Psoas muscle (tissue), 8 donors: ENCODE measurements around the gene NDST1. TPM values are rescaled to one million over a fixed set of nuclear protein-coding genes. Genes with fewer than 3 reads are reported as not detected.

Experiments
- ATAC-seq, 4 donors: fragments of 200-7000 bp; cut with Tn5 transposase; one replicate each; pipeline ENCODE4 v1.9.1; 2020; ENCODE audit warnings: moderate library complexity in 3 of 4, mild to moderate bottlenecking in 2 of 4
- DNase-seq, 2 donors: peaks; one replicate each; pipeline ENCODE4 v3.0.0-alpha.2; 2020
- H3K27ac ChIP-seq: fragments of 200-600 bp; one replicate; pipeline ENCODE4 v1.8.0; 2022
- H3K27me3 ChIP-seq, 3 donors: fragments of 200-600 bp in 1 of 3; one replicate each; pipeline versions ENCODE4 v1.6.1 to v1.8.0; 2013 to 2022; ENCODE audit warnings: low read length in 2 of 3, mild to moderate bottlenecking in 2 of 3, moderate library complexity in 1 of 3; ENCODE audit not compliant: insufficient read depth in 3 of 3
- H3K36me3 ChIP-seq, 2 donors: fragments of 200-600 bp in 1 of 2; one replicate each; pipeline versions ENCODE4 v1.6.1 to v1.8.0; 2013 to 2022; ENCODE audit warnings: low read depth in 1 of 2, mild to moderate bottlenecking in 1 of 2, moderate library complexity in 1 of 2; ENCODE audit not compliant: insufficient read depth in 1 of 2
- H3K4me1 ChIP-seq: fragments of 200-600 bp; one replicate; pipeline ENCODE4 v1.8.0; 2022
- H3K4me3 ChIP-seq: fragments of 200-600 bp; one replicate; pipeline ENCODE4 v1.8.0; 2022; ENCODE audit warnings: mild to moderate bottlenecking
- H3K9me3 ChIP-seq: fragments of 200-600 bp; one replicate; pipeline ENCODE4 v1.8.0; 2022
- CTCF ChIP-seq: fragments of 200-600 bp; IDR thresholded peaks from one replicate; pipeline ENCODE4 v1.8.0; 2022; ENCODE audit warnings: antibody characterized with exemption
- WGBS, 3 donors: extraction: QIAGEN DNeasy Blood & Tissue Kit; methylation state at CpG; one replicate each; pipeline versions ENCODE4 v1.1.6 to v1.1.7; 2013; 5-methylcytosine and 5-hydroxymethylcytosine counted together
- intact Hi-C, 2 donors: fragments of 100-400 bp; cut with DNase I; formaldehyde crosslinking; loops; one replicate each; pipeline versions ENCODE4 v1.11.0 to v1.14.2; 2022
- polyA plus RNA-seq, 3 donors: library from polyadenylated mRNA; stranded (reverse); fragments of 200-250 nt; gene quantifications; one replicate each; pipeline ENCODE4 v1.2.3, GENCODE V29; 2013
- total RNA-seq, 4 donors: library from RNA; stranded (reverse); fragmentation: NEBNext Ultra II Directional in 2 of 4; extraction: Animal tissue kit (Norgen Biotek cat#: 25700) in 2 of 4; gene quantifications; one replicate each; pipeline versions ENCODE4 v1.2.1 to v1.2.4, GENCODE V29; 2021 to 2023
- donor health status: healthy with polysubstance abuse.
- donor health status: DM: no; HTN: no; CAD: no; lungs with moderate emphysema.
- donor health status: Bipolar disorder and iron deficiency.
- donor health status: healthy.
- donor health status: DM: yes; HTN: yes; CAD: no.
- donor health status: DM: no; HTN: no; CAD: no.
- donor health status: DM: no; HTN: no; CAD: no.
- donor health status: DM: yes; HTN: yes; CAD: no.

The NDST1 gene
- total and polyA plus RNA-seq, 7 donors: 11.0 to 40.2 (median 30.1) TPM

DNA sequence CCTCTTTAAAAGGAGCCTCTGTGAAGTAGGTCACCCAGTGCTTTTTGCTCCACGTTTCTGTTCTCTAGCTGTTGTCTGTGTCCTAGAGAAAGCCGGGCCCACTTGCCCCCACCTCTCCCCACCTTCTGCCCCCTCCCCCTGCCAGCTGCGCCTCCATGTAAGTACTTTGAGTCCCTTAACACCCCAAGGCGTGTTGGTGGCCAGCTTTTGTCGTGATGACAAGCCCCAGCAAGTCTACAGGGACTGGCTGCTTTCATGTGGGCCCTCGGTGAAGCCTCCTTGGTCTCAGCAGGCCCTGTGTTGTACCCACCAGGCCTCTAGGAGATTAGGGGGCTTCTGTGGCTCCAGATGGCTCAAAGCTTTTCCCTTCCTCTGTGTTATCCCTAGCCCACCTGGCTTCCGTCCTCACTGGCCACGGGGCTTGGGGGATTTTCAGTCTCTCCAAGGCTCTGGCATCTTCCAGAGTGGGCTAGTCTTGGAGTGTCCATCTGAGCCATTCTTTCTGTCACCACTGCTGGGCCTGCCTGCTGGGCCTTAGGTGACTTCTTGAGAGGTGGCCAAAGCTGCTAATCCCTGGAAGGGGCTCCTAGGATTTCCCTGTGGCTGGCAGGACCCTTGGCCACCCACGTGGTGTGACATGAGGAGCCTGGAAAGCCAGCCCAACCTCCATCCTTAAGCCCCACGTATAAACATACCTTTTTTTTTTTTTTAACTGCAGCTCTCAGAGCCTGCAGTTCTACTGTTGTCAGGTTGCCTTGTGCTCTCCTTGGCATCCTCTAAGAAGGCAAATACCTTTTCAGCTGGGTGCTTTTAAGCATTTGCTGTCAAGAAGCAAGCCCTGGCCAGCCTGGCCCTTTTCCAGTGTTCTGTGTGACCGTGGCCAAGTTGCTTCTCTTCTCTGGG, 1.1 kb upstream of the NDST1 start:
- no peaks in the 10 kb centered on the region for H3K9me3 ChIP-seq
- ATAC-seq: peak in 2 of 4 donors; percentile 10 to 26
- H3K27ac ChIP-seq: peak overlapping the region; percentile 86
- peaks cover 97% of the 10 kb centered on the region for H3K4me1 ChIP-seq
- no peaks in the 10 kb centered on the region for H3K36me3 ChIP-seq
- 33 to 40% (median 35%) methylated on average over 11 of the region's 11 CpGs for WGBS, 3 donors
- DNase-seq: no peak
- H3K27me3 ChIP-seq: no peaks in the 10 kb centered on the region
- intact Hi-C loops: no loop called here
- no peak overlapping the region for H3K4me3 ChIP-seq
- TF ChIP-seq CTCF: no peak

DNA sequence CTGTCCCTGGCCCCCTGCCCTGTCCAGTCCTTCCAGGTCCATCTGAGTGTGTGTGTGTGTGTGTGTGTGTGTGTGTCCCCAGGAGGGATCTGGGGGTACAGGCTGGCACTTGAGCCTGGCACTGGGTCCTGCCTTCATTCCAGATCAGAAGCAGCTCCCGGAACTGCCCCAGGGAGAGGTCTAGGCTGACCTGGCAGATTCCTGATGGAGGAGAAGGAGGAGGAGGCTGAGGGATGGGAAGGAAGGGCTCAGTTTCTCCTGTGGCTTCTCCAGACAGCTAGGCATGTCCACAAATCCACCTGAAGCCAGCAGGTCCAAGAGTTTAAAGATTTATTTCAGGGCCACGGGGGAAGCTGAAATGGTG, 328 bp downstream of the NDST1 start:
- 22 to 65% (median 26%) methylated on average over 2 of the region's 2 CpGs for WGBS, 3 donors
- no peak for TF ChIP-seq CTCF
- no peaks in the 10 kb centered on the region for H3K9me3 ChIP-seq
- H3K36me3 ChIP-seq: no peaks in the 10 kb centered on the region
- H3K27ac ChIP-seq: peak overlapping the region; percentile 86
- no peak overlapping the region for H3K4me3 ChIP-seq
- intact Hi-C loops: no loop called here
- no peaks in the 10 kb centered on the region for H3K27me3 ChIP-seq
- ATAC-seq (no peak), DNase-seq (no peak)
- H3K4me1 ChIP-seq: peaks cover 98% of the 10 kb centered on the region

GRCh38 chr5:150508828-150509227, 897 bp downstream of the NDST1 start:
- intact Hi-C loops: no loop called here
- H3K27me3 ChIP-seq: no peaks in the 10 kb centered on the region
- no peaks in the 10 kb centered on the region for H3K36me3 ChIP-seq
- no peak for ATAC-seq
- DNase-seq: no peak
- 64 to 73% (median 69%) methylated on average over 4 of the region's 4 CpGs for WGBS, 3 donors
- H3K4me3 ChIP-seq: no peak overlapping the region
- no peak for TF ChIP-seq CTCF
- peaks cover 93% of the 10 kb centered on the region for H3K4me1 ChIP-seq
- no peaks in the 10 kb centered on the region for H3K9me3 ChIP-seq
- peak overlapping the region; percentile 86 for H3K27ac ChIP-seq

DNA sequence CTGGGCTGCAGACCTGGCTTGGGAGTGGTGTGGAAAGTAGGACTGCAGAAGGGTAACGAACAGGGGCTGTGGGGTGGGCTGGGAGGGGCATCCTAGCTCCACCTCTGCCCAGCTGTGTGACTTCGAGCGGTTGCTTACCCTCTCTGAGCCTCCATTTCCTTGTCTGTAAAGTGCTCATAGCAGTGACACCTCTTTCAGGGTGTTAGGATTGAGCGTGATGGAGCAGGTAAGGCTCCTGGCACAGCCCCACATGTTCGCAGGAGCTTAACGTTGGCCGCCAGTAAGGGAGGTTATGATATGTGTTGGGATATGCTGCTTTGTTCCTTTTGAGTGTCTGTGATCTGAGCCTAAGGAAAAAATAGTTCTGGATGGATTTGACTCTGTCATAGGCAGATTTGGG, 2.1 kb downstream of the NDST1 start:
- peaks cover 90% of the 10 kb centered on the region for H3K4me1 ChIP-seq
- H3K36me3 ChIP-seq: no peaks in the 10 kb centered on the region
- DNase-seq (peak in 1 of 2 donors; percentile 20), ATAC-seq (no peak)
- H3K27ac ChIP-seq: peak overlapping the region; percentile 51
- H3K4me3 ChIP-seq: no peak overlapping the region
- TF ChIP-seq CTCF: no peak
- intact Hi-C loops: no loop called here
- 75 to 89% (median 77%) methylated on average over 7 of the region's 7 CpGs for WGBS, 3 donors
- no peaks in the 10 kb centered on the region for H3K27me3 ChIP-seq
- no peaks in the 10 kb centered on the region for H3K9me3 ChIP-seq
